Right atrium auricular region (tissue), 2 donors: Measurements from ENCODE around the gene ACAP2. TPM values are rescaled to one million over a fixed set of nuclear protein-coding genes. Genes with fewer than 3 reads are reported as not detected.

Source experiments
- DNase-seq: peaks from one replicate; pipeline ENCODE4 v3.0.0-alpha.2; 2019; ENCODE audit warnings: low spot score
- H3K27ac ChIP-seq, 2 donors: fragments of 200-600 bp; sonication (generic); 1 replicate in 1 of 2; 2 replicates in 1 of 2; pipeline ENCODE4 v1.5.1; 2016 to 2019
- H3K27me3 ChIP-seq, 2 donors: fragments of 200-600 bp; sonication (generic); one replicate each; pipeline versions ENCODE4 v1.5.1 to v1.6.0; 2017 to 2019
- H3K36me3 ChIP-seq: fragments of 200-600 bp; sonication (generic); one replicate; pipeline ENCODE4 v1.5.1; 2016
- H3K4me1 ChIP-seq, 2 donors: fragments of 200-600 bp; sonication (generic); one replicate each; pipeline versions ENCODE4 v1.5.1 to v1.6.0; 2017 to 2019
- H3K4me3 ChIP-seq, 2 donors: fragments of 200-600 bp; sonication (generic); 1 replicate in 1 of 2; 2 replicates in 1 of 2; pipeline ENCODE4 v1.5.1; 2017 to 2019; ENCODE audit warnings: mild to moderate bottlenecking in 1 of 2, moderate library complexity in 1 of 2
- H3K9me3 ChIP-seq, 2 donors: fragments of 200-600 bp; sonication (generic); one replicate each; pipeline ENCODE4 v1.5.1; 2019
- total RNA-seq, 2 donors: library from RNA; depleted of rRNA; stranded (reverse); fragments of >200 nt; gene quantifications; one replicate each; pipeline ENCODE4 v1.1.0, GENCODE V29; 2016
- TF ChIP-seq, protein P1 (sequence below), 2 donors: fragments of 200-600 bp; sonication (generic); IDR thresholded peaks; one replicate each; pipeline ENCODE4 v1.5.1; 2019; ENCODE audit warnings: antibody characterized with exemption in 2 of 2

ACAP2 gene
- total RNA-seq, 2 donors from 2014 or later = 17.8 to 18.9 TPM

GRCh38 chr3:195249858-195250464 lies 192.9 kb downstream of the ACAP2 start:
- H3K4me1 ChIP-seq = peaks cover 0 to 7% of the 10 kb centered on the region in 2 donors
- no peaks in the 10 kb centered on the region for H3K27me3 ChIP-seq
- TF ChIP-seq, protein P1, sequence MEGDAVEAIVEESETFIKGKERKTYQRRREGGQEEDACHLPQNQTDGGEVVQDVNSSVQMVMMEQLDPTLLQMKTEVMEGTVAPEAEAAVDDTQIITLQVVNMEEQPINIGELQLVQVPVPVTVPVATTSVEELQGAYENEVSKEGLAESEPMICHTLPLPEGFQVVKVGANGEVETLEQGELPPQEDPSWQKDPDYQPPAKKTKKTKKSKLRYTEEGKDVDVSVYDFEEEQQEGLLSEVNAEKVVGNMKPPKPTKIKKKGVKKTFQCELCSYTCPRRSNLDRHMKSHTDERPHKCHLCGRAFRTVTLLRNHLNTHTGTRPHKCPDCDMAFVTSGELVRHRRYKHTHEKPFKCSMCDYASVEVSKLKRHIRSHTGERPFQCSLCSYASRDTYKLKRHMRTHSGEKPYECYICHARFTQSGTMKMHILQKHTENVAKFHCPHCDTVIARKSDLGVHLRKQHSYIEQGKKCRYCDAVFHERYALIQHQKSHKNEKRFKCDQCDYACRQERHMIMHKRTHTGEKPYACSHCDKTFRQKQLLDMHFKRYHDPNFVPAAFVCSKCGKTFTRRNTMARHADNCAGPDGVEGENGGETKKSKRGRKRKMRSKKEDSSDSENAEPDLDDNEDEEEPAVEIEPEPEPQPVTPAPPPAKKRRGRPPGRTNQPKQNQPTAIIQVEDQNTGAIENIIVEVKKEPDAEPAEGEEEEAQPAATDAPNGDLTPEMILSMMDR (IDR thresholded peaks at IDR 0.05) = no peak
- no peak overlapping the region for H3K4me3 ChIP-seq
- no peaks in the 10 kb centered on the region for H3K9me3 ChIP-seq
- peak; percentile 43 for DNase-seq
- no peak overlapping the region for H3K27ac ChIP-seq
- H3K36me3 ChIP-seq = no peaks in the 10 kb centered on the region

DNA sequence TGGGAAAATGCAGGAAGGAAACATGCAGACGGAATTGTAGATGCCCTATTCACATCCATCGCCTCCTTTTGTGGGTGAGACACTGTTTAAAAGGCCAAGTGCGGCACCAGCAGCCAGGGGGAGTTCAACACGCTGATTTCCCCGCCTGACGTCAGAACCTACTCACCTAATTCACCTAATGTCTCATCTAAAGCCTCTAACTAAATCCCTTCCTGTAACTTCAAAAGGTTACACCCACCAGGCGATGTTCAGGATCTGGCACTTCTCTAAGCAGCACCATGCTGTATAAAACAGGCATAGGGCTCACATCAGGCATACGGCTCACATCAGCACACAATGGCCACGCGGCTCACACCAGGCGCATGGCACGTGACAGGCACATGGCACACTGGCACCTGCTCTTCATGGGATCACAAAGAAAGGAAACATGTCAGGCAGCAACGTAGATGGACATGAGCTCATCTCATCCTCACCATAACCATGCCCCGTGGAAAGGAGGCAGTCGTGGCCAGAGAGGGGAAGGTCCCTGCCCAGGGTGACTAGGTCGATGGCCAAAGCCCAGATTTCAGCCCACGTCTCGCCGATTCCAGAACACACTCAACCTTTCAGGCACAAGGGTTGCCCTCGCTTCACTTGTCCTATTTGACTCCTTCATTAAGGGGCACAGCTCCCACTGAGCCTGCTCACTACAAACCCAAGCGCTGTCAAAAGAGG lies 193.6 kb downstream of the ACAP2 start:
- Histone ChIP-seq H3K27ac (no peak overlapping the region), H3K36me3 (no peaks in the 10 kb centered on the region), H3K9me3 (no peaks in the 10 kb centered on the region), H3K4me1 (peaks cover 0 to 9% of the 10 kb centered on the region in 2 donors), H3K4me3 (no peak overlapping the region), H3K27me3 (no peaks in the 10 kb centered on the region)
- TF ChIP-seq, protein P1 (IDR thresholded peaks at IDR 0.05) = no peak
- peak; percentile 44 for DNase-seq

DNA sequence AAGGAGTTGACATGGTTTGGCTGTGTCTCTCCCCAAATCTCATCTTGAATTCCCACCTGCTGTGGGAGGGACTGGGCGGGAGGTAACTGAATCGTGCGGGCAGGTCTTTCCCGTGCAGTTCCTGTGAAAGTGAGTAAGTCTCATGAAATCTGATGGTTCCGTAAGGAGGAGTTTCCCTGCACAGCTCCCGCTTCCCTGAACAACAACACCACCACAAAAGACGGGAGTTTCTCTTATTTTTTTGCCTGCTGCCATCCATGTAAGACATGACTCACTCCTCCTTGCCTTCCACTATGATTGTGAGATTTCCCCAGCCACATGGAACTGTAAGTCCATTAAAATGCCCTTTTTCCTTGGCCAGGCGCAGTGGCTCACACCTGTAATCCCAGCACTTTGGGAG lies 194.5 kb downstream of the ACAP2 start:
- peaks cover 0 to 18% of the 10 kb centered on the region in 2 donors for H3K4me1 ChIP-seq
- TF ChIP-seq, protein P1 (IDR thresholded peaks at IDR 0.05) = no peak
- no peaks in the 10 kb centered on the region for H3K27me3 ChIP-seq
- DNase-seq = no peak
- H3K9me3 ChIP-seq = no peaks in the 10 kb centered on the region
- no peaks in the 10 kb centered on the region for H3K36me3 ChIP-seq
- H3K27ac ChIP-seq = no peak overlapping the region
- no peak overlapping the region for H3K4me3 ChIP-seq

DNA sequence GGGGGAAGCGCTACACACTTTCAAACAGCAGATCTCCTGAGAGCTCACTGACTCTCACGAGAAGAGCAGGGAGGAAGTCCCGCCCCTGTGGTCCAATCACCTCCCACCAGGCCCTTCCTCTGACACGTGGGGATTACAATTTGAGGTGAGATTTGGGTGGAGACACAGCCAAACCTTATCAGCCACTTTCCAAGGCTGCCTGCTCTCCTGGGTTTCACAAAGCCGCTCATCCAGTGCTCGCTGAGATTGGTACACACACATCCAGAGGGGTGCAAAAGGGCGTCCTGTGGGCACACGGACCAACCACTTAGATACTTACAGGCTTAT lies 195.0 kb downstream of the ACAP2 start:
- no peak overlapping the region for H3K27ac ChIP-seq

GRCh38 chr3:195247086-195247862 lies 195.5 kb downstream of the ACAP2 start:
- H3K36me3 ChIP-seq = no peaks in the 10 kb centered on the region
- H3K27ac ChIP-seq = no peak overlapping the region
- H3K4me1 ChIP-seq = peaks cover 0 to 18% of the 10 kb centered on the region in 2 donors
- no peaks in the 10 kb centered on the region for H3K9me3 ChIP-seq
- TF ChIP-seq, protein P1 (IDR thresholded peaks at IDR 0.05) = no peak
- no peaks in the 10 kb centered on the region for H3K27me3 ChIP-seq
- no peak for DNase-seq
- H3K4me3 ChIP-seq = no peak overlapping the region

More for the DNA sequence above, 195.0 kb downstream of the ACAP2 start:
- TF ChIP-seq, protein P1 (IDR thresholded peaks at IDR 0.05) = no peak
- peaks cover 0 to 18% of the 10 kb centered on the region in 2 donors for H3K4me1 ChIP-seq
- DNase-seq = no peak
- no peak overlapping the region for H3K4me3 ChIP-seq
- H3K9me3 ChIP-seq = no peaks in the 10 kb centered on the region
- H3K36me3 ChIP-seq = no peaks in the 10 kb centered on the region
- H3K27me3 ChIP-seq = no peaks in the 10 kb centered on the region
